ENCODE results near the gene VSIR.

VSIR gene

GRCh38 chr10:71773221-71773971 is at the start of gene VSIR:
Gene VSIR (minus strand): TSS chr10:71773520. CDS start chr10:71773439, 81 bp downstream.
- Histone ChIP-seq H3K27me3 (ENCODE audit: low read depth, low read length) (peaks cover 10% of the 10 kb centered on the region; the same call in 1 of the 2 replicates), H3K79me2 (ENCODE audit: low read length) (no peaks in the 10 kb centered on the region), H3K4me3 (ENCODE audit: low read length) (peak within 1 kb of the TSS; percentile 76), H3K36me3 (replicated peaks; ENCODE audit: low read depth, low read length) (no peaks in the 10 kb centered on the region), H3K4me2 (ENCODE audit: low read length) (peak within 1 kb of the TSS; percentile 86), H2AFZ (ENCODE audit: low read depth, low read length) (no peak within 1 kb of the TSS; the same call in 1 of the 2 replicates), H3K9ac (ENCODE audit: low read length) (peak within 1 kb of the TSS; percentile 44; the same call in 1 of the 2 replicates), H4K20me1 (ENCODE audit: insufficient read depth, low read length) (no peaks in the 10 kb centered on the region), H3K4me1 (ENCODE audit: low read length) (peaks cover 48% of the 10 kb centered on the region), H3K9me3 (ENCODE audit: insufficient read depth, low read length) (no peaks in the 10 kb centered on the region), H3K27ac (ENCODE audit: low read length) (no peak within 1 kb of the TSS)
- peak; percentile 55 for TF ChIP-seq CTCF (IDR thresholded peaks at IDR 0.05; ENCODE audit: low read depth, low read length)
- no peak for TF ChIP-seq EZH2phosphoT487 (IDR thresholded peaks at IDR 0.05; ENCODE audit: low read depth)

GRCh38 chr10:71821909-71822763 is 48.8 kb upstream of the VSIR start:
- peaks cover 31% of the 10 kb centered on the region for H3K36me3 ChIP-seq (replicated peaks; ENCODE audit: low read depth, low read length)
- no peaks in the 10 kb centered on the region for H4K20me1 ChIP-seq (ENCODE audit: insufficient read depth, low read length)

GRCh38 chr10:71820966-71821365 is 47.6 kb upstream of the VSIR start:
- Histone ChIP-seq H3K4me2 (ENCODE audit: low read length) (no peak overlapping the region), H4K20me1 (ENCODE audit: insufficient read depth, low read length) (no peaks in the 10 kb centered on the region)

More at GRCh38 chr10:71821909-71822763, 48.8 kb upstream of the VSIR start:
- H3K4me2 ChIP-seq (ENCODE audit: low read length): no peak overlapping the region
- TF ChIP-seq CTCF (IDR thresholded peaks at IDR 0.05; ENCODE audit: low read depth, low read length) (no peak), EZH2phosphoT487 (IDR thresholded peaks at IDR 0.05; ENCODE audit: low read depth) (no peak)
- no peak overlapping the region for H3K9ac ChIP-seq (ENCODE audit: low read length)
- H3K27me3 ChIP-seq (ENCODE audit: low read depth, low read length): no peaks in the 10 kb centered on the region
- no peaks in the 10 kb centered on the region for H3K79me2 ChIP-seq (ENCODE audit: low read length)
- H2AFZ ChIP-seq (ENCODE audit: low read depth, low read length): no peak overlapping the region
- no peaks in the 10 kb centered on the region for H3K4me1 ChIP-seq (ENCODE audit: low read length)
- no peaks in the 10 kb centered on the region for H3K9me3 ChIP-seq (ENCODE audit: insufficient read depth, low read length)
- no peak overlapping the region for H3K27ac ChIP-seq (ENCODE audit: low read length)
- no peak overlapping the region for H3K4me3 ChIP-seq (ENCODE audit: low read length)

More at GRCh38 chr10:71820966-71821365, 47.6 kb upstream of the VSIR start:
- H3K27ac ChIP-seq (ENCODE audit: low read length): no peak overlapping the region
- H2AFZ ChIP-seq (ENCODE audit: low read depth, low read length): no peak overlapping the region
- H3K4me3 ChIP-seq (ENCODE audit: low read length): no peak overlapping the region
- H3K9me3 ChIP-seq (ENCODE audit: insufficient read depth, low read length): no peaks in the 10 kb centered on the region
- peaks cover 28% of the 10 kb centered on the region for H3K36me3 ChIP-seq (replicated peaks; ENCODE audit: low read depth, low read length)
- no peak overlapping the region for H3K9ac ChIP-seq (ENCODE audit: low read length)
- no peaks in the 10 kb centered on the region for H3K79me2 ChIP-seq (ENCODE audit: low read length)
- no peaks in the 10 kb centered on the region for H3K27me3 ChIP-seq (ENCODE audit: low read depth, low read length)
- H3K4me1 ChIP-seq (ENCODE audit: low read length): no peaks in the 10 kb centered on the region
- TF ChIP-seq CTCF (IDR thresholded peaks at IDR 0.05; ENCODE audit: low read depth, low read length) (no peak), EZH2phosphoT487 (IDR thresholded peaks at IDR 0.05; ENCODE audit: low read depth) (no peak)
